Smooth muscle cell of the coronary artery (primary cell): ENCODE results near the gene SLC37A2. TPM values are rescaled to one million over a fixed set of nuclear protein-coding genes. Genes with fewer than 3 reads are reported as not detected.

Source experiments
- total RNA-seq: library from RNA; depleted of rRNA; stranded (reverse); fragments of >200 nt; gene quantifications from 2 replicates; pipeline ENCODE4 v1.2.3, GENCODE V29; 2014; ENCODE audit warnings: low replicate concordance

Gene SLC37A2
- total RNA-seq, result 0.30 and 0.35 TPM in 2 replicates

GRCh38 chr11:125062931-125063428 is at the start of gene SLC37A2:
Gene SLC37A2, plus strand, starts transcription at chr11:125063305. Its CDS starts 63 bp downstream, at chr11:125063368.

GRCh38 chr11:125111343-125112207 is 48.5 kb downstream of the SLC37A2 start, which contains the start of gene TMEM218:
Gene TMEM218, minus strand, starts transcription at chr11:125111626. Its CDS starts 9,385 bp downstream, at chr11:125102241.

Other genes with a start within 250 kb of the SLC37A2 start
- gene ROBO3, start 197.9 kb upstream of the SLC37A2 start, total RNA-seq, result 2.9 and 19.0 TPM in 2 replicates
- gene ROBO4, start 165.4 kb upstream of the SLC37A2 start, total RNA-seq, result 0.35 and 0.53 TPM in 2 replicates
- 0.08 TPM in 1 of 2 replicates, not detected in the other for gene HEPN1, start 144.1 kb upstream of the SLC37A2 start, total RNA-seq
- not detected in 2 replicates for gene HEPACAM, start 127.3 kb upstream of the SLC37A2 start, total RNA-seq
- 0.23 and 0.90 TPM in 2 replicates for gene CCDC15, start 109.1 kb upstream of the SLC37A2 start, total RNA-seq
- gene TMEM218, start 48.3 kb downstream of the SLC37A2 start, total RNA-seq, result 14.0 and 23.8 TPM in 2 replicates
- 1.4 and 3.5 TPM in 2 replicates for gene PKNOX2, start 101.4 kb downstream of the SLC37A2 start, total RNA-seq